HG03354 (cell line): ENCODE data around the gene NPIPB2.
"Not testable (repeated sequence)": the region's sequence is repeated elsewhere in the genome, so short reads cannot be mapped to it uniquely, and the experiment has no call there.

Experiments
- ATAC-seq: cut with Tn5 transposase; IDR thresholded peaks from one replicate; pipeline ENCODE4 v1.9.1; 2021; ENCODE audit warnings: mild to moderate bottlenecking; ENCODE audit not compliant: unreplicated experiment, poor library complexity, severe bottlenecking

The NPIPB2 gene

GRCh38 chr16:11962978-11963377 is 21.1 kb upstream of the NPIPB2 start:
- not testable (repeated sequence) for ATAC-seq

- not testable (repeated sequence) for ATAC-seq
Observed at GRCh38 chr16:11962457-11962856, 20.6 kb upstream of the NPIPB2 start.

- ATAC-seq = no peak
Observed at GRCh38 chr16:11957591-11958395, 15.9 kb upstream of the NPIPB2 start.

- no peak for ATAC-seq
Observed at GRCh38 chr16:11956558-11956957, 14.7 kb upstream of the NPIPB2 start.

- ATAC-seq = no peak
Observed at GRCh38 chr16:11955713-11956123, 13.9 kb upstream of the NPIPB2 start.

DNA sequence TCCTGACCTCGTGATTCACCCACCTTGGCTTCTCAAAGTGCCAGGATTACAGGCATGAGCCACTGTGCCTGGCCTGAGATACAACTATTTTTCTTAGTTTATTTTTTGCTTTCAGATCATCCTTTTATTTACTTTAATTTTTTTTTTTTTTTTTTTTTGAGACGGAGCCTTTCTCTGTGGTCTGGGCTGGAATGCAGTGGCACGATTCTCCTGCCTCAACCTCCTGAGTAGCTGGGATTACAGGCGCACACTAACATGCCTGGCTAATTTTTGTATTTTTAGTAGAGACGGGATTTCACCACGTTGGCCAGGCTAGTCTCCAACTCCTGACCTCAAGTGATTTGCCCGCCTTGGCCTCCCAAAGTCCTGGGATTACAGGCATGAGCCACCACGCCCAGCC is 11.7 kb upstream of the NPIPB2 start:
- not testable (repeated sequence) for ATAC-seq

GRCh38 chr16:11950388-11950787 is 8.5 kb upstream of the NPIPB2 start:
- ATAC-seq = no peak

GRCh38 chr16:11949527-11949926 is 7.7 kb upstream of the NPIPB2 start:
- no peak for ATAC-seq

- ATAC-seq = no peak
Observed at GRCh38 chr16:11948819-11949218, 7.0 kb upstream of the NPIPB2 start.

DNA sequence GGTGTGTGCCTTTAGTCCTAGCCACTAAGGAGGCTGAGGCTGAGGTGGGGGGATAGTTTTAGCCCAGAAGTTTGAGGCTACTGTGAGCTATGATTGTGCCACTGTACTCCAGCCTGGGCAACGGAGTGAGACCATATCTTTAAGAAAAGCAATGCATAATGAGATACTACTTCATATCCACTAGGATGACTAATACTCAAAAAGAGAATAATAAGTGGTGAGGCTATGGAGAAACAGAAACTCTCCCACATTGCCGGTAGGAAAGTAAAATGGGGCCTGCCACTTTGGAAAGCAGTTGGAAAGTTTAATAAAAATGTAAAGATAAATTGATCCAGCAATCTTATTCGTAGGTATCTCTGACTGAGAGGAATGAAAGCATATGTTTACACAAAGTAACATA is 4.6 kb upstream of the NPIPB2 start:
- no peak for ATAC-seq

DNA sequence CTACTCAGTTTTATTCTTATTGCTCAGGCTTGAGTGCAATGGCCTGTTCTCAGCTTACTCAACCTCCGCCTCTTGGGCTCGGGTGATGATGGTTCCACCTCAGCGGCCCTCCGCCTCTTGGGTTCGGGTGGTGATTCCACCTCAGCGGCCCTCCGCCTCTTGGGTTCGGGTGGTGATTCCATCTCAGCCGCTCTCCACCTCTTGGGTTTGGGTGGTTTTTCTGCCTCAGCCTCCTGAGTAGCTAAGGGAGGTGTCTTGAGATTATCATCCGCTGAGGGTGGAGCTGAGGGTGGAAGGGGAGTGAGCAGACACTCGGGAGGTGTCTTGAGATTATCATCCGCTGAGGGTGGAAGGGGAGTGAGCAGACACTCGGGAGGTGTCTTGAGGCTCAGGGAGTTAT is 14.5 kb downstream of the NPIPB2 start:
- not testable (repeated sequence) for ATAC-seq

DNA sequence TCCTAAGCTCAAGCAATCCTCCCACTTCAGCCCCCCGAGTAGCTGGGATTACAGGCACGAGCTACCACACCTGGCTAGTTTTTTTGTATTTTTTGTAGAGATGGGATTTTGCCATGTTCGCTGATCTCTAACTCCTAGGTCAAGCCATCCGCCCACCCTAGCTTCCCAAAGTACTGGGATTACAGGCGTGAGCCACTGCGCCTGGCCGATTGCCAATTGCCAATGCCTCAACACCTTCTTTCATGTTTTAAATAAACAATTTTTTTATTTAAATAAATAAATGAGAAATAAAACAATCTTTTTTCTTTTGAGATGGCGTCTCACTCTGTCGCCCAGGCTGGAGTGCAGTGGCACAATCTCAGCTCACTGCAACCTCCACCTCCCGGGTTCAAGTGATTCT is 17.8 kb downstream of the NPIPB2 start:
- ATAC-seq = not testable (repeated sequence)

- no peak for ATAC-seq
Observed at GRCh38 chr16:11916524-11917285, 25.1 kb downstream of the NPIPB2 start.

DNA sequence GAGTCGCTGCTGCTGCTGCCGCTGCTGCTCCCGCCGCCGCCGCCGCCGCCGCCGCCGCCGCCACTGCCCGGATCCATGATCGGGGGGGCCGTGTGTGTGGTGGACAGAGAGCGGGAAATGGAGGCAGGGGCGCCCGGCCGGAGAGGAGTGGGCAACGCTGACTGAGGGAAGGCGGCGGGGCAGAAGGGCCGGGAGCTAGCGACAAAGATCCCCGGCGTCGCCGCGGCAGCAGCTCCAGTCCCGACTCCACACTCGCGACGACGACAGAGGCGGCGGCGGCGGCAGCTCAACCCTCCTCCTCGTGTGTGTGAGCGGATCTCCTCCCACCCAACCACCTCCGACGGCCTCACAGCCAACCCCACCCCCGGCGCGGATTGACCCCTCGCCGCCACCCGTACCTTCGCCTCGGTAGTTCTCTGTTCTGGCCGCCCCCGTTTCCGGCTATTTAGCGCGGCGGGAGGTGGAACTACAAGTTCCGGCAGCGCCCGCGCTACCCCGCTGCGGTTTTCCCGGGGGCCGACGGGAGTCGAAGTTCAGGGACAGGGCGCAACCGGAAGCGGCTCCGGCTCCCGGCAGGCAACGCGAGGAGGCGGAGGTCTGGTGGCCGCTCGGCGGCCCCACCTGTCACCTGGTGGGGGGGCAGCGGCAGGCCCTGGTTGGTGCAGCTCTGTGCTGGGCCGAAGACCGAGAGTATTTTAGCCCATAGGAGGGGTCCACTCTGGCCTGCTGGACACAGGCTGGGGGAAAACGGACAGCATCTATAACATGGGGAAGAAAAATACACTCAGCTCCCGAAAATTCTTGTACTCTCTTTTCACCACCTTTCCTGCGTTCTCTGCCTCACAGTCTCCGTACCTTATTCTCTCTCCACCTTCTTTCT is 26.0 kb downstream of the NPIPB2 start, which contains the start of gene GSPT1:
GSPT1 (minus strand) TSS at position 313 of the 880 bp plus-strand sequence; CDS start at position 77, 236 bp downstream.
- peak; percentile 87 for ATAC-seq

- peak; percentile 41 for ATAC-seq
Observed at GRCh38 chr16:11915114-11915643, 26.7 kb downstream of the NPIPB2 start.

DNA sequence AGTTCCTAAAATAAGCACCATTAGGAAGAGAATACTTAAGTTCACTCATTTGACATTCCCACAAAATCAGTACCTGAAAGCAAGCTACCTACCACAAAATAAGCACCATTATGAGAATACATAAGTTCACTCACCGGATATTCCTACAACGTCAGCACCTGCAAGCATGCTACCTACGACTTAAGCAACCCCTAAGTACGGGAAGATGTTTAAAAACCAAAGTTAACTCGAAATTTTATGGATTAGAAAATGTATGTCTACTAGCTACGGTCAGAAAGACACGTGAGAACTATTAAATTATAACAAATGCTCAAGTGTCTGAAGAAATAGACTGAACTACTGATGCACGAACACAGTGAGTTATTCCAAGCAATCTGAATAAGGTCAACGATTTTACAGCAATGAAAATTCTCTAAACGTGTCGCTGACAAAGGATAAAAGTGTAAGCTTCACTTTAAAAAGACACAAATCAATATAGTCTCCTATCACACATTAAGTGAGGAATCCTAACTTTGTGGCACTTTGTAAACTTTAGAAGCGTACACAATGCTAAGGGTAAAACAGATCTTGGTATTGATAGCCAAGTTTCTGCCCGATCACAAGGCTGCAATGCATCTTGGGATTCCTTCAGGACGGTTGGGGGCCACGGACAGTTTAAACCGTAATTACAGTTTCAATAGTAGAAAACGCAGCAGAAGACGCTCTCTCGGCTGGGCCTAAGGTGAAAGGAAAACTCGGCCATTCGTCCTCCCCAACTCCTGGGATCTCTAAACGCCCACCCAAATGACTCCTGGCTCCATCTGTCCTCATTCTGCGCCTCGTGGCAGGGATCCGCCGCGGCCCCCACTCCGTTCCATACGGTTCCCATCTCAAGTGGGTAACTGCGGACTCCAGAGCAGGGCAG is 27.4 kb downstream of the NPIPB2 start:
- ATAC-seq = peak; percentile 0

DNA sequence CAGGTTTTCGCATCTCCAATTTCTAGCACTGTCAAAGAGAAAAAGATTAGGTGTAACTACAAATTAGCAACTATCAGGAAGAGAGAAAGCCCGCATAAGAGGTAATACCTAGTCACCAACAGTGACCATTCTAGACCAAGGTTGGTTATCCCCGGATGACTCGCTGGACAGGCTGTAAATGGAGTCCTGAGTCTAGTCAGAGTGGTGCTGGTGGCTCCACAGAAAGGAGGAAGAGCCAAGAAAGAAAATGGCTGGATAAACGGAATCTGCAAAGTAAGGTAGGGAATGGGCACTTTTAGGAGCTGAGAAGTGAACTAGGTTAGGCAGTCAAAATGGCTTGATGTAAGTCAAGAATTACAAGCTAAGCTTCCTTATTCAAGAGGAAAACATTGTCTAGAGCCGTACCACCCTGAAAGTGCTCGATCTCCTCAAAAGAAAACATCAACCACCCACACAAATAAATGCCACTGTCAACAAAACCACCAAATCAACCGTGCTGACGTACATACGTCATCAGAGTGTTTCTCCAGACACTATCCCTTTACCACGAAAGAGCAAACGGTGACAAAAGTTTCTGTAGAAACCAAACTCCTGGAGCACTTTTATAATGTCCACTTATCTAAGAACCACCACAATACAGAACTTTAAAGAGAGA is 28.3 kb downstream of the NPIPB2 start:
- ATAC-seq = no peak
